Thoracic aorta (tissue), 2 donors: ENCODE data around the gene CDK5. TPM values are rescaled to one million over a fixed set of nuclear protein-coding genes. Genes with fewer than 3 reads are reported as not detected.
A peak's percentile ranks its signal among the peaks of the same experiment; 100 is the strongest.

ENCODE experiments used
- ATAC-seq: fragments of 150-250 bp; one replicate; pipeline ENCODE4 v1.8.0; 2017; ENCODE audit warnings: low read depth; ENCODE audit not compliant: insufficient number of reproducible peaks, low FRiP score
- DNase-seq: peaks from one replicate; pipeline ENCODE4 v3.0.0-alpha.2; 2020; ENCODE audit warnings: low spot score
- H3K27ac ChIP-seq, 2 donors: fragments of 200-600 bp; sonication (generic); 1 replicate in 1 of 2; 2 replicates in 1 of 2; pipeline ENCODE4 v1.5.1; 2016; ENCODE audit warnings: mild to moderate bottlenecking in 2 of 2, moderate library complexity in 2 of 2
- H3K27me3 ChIP-seq: fragments of 200-600 bp; sonication (generic); replicated peaks from 2 replicates; pipeline ENCODE4 v1.6.0; 2016; ENCODE audit warnings: mild to moderate bottlenecking; ENCODE audit not compliant: insufficient read depth
- H3K36me3 ChIP-seq: fragments of 200-600 bp; sonication (generic); one replicate; pipeline ENCODE4 v1.5.1; 2016
- H3K4me1 ChIP-seq, 2 donors: fragments of 200-600 bp; sonication (generic); 1 replicate in 1 of 2; 2 replicates in 1 of 2; pipeline versions ENCODE4 v1.5.1 to v1.6.0; 2016; ENCODE audit warnings: low read depth in 2 of 2, mild to moderate bottlenecking in 1 of 2; ENCODE audit not compliant: control insufficient read depth in 1 of 2
- H3K4me3 ChIP-seq: fragments of 200-600 bp; sonication (generic); 2 replicates; pipeline ENCODE4 v1.5.1; 2016; ENCODE audit warnings: mild to moderate bottlenecking
- H3K9me3 ChIP-seq: fragments of 200-600 bp; sonication (generic); 2 replicates; pipeline ENCODE4 v1.5.1; 2016
- CTCF ChIP-seq: fragments of 200-600 bp; sonication (generic); IDR thresholded peaks from one replicate; pipeline ENCODE4 v1.5.1; 2019; ENCODE audit warnings: antibody characterized with exemption
- total RNA-seq, 2 donors: library from RNA; depleted of rRNA; stranded (reverse); fragments of >200 nt; gene quantifications; one replicate each; pipeline versions ENCODE4 v1.1.0 to v1.2.3, GENCODE V29; 2016

Gene CDK5
- total RNA-seq, 2 donors from 2014 or later: 1.8 to 3.1 TPM

DNA sequence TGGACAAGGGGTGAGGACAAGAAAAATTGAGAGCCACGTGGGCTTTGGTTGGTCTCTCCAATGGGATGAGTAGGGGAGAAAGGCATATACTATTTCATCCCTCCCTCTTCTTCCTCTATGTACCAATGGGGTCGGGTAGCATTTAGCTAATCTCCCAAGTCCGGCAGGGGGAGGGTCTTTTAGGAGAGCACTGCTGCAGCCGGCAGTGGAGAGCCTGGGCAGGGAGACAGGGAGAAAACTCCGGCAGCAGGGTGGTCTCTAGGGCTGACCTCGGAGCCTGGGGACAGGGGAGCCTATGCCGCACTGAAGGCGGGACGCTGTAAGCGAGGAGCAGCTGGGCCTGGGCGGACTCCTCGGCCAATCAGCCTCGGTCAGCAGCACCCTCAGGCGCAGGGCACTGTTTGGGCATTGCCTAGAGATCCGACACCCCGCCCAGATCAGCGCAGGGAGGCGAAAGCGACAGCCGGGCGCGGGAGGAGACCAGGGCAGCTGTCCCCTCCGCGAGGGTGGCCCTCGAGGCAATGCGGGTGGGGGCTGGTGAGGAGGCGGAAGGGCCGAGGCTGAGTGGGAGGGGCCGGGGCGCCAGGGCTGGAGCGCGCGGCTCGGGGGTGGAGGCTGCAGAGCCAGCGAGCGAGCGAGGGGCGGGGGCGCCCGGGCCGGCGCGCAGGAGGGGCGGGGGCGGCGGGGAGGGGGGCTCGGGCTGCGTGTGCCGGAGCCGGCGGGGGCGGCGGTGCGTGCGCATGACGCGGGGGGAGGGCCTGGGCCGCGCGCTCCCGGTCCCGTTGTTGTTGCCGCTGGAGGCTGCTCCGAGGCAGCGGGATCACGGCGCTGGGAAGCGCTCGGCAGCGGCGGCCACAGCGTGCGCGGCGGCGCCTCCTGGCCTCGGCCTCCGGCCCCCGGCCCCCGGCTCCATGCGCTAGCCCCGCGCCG lies 28.3 kb upstream of the CDK5 start, which contains the start of gene AGAP3:
TSS of gene AGAP3 (plus strand) at position 785 of the 930 bp plus-strand sequence. CDS start 267 bp downstream, outside the sequence.
- TF ChIP-seq CTCF: no peak
- Histone ChIP-seq H3K4me3 (peak within 1 kb of the TSS; percentile 84), H3K4me1 (peaks cover 37 to 60% of the 10 kb centered on the region in 2 donors), H3K36me3 (no peaks in the 10 kb centered on the region), H3K27me3 (no peaks in the 10 kb centered on the region), H3K9me3 (no peaks in the 10 kb centered on the region), H3K27ac (peak within 1 kb of the TSS; percentile 72 to 87)
- peak; percentile 52 for DNase-seq
- peak; percentile 21 for ATAC-seq

DNA sequence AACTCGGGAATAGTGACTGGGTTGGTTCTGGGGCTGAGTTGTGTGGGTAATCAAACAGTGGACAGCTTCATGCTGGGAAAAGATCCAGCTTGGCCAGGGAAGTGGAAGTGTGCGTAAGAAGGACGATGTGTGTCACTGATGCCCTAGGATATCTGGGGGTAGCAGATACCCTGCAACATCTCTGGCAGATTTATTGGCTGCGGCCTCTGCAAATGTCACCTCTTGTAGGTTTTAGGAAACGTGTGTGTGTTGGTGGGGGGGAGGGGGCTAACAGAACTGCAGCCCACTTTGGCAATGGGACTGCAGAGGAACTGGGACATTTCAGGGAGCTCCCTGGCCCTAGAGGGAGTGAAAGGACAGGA lies 27.6 kb upstream of the CDK5 start:
- H3K36me3 ChIP-seq: no peaks in the 10 kb centered on the region
- no peak for DNase-seq
- no peak for TF ChIP-seq CTCF
- H3K9me3 ChIP-seq: no peaks in the 10 kb centered on the region
- H3K4me3 ChIP-seq: peak overlapping the region; percentile 76
- H3K27me3 ChIP-seq: no peaks in the 10 kb centered on the region
- peak overlapping the region; percentile 53 to 87 for H3K27ac ChIP-seq
- ATAC-seq: no peak
- peaks cover 37 to 62% of the 10 kb centered on the region in 2 donors for H3K4me1 ChIP-seq

DNA sequence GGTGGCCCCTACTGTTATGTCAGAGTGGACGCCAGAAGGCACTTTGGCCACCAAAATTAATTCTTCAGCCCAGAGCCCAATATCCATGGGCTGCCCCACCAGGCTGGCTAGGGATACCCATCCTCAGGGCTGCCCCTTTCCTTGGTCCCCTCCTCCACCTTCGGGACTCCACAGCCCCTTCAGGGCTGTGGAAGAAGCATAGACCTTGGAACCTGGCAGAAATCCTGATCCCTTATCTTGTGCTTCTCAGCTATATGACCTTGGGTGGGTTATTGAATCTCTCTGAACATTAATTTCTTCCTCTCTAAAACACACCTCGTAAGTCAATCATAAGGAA lies 26.1 kb upstream of the CDK5 start:
- H3K4me1 ChIP-seq: peaks cover 40 to 63% of the 10 kb centered on the region in 2 donors
- H3K27me3 ChIP-seq: no peaks in the 10 kb centered on the region
- no peak for DNase-seq
- no peaks in the 10 kb centered on the region for H3K9me3 ChIP-seq
- no peaks in the 10 kb centered on the region for H3K36me3 ChIP-seq
- no peak for TF ChIP-seq CTCF
- ATAC-seq: no peak
- H3K4me3 ChIP-seq: peak overlapping the region; percentile 98
- H3K27ac ChIP-seq: peak overlapping the region in 1 of 2 donors; percentile 99

DNA sequence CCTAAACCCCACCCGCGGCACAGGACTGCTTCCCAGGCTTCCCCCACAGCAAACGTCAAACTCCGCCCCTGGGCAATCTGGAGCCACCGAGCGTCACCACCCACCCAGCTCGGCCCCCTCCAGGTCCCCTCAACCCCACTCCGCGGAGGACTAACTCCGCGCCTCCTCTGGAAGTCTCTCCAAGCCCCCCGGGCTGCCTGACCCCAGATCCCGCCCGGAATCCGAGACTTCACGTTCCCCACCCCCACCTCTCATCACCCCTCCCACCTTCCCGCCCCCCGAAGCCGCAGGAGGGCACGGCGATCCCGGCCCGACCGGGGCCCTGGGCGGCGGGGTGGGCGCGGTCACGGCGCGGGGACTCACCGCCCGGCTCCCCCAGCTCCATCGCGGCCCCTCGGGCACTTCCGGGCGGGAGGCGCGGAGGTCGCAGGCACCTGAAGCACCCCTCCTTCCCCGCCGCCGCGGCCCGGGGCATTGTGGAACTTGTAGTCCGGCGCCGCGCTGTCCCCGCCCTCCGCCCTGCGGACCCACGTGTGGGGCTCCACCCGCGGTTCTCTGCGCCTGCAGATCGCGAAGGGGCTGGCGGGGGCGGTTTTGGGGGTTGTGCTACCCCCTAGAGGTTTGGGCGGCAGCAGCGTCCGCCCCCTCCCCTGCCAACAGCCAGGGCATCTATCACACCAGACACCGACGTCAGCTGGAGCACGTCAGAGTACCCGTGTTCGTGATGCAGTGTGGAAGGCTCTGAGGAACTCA lies 25.6 kb upstream of the CDK5 start, which contains the start of gene TMUB1:
TSS of gene TMUB1 (minus strand) at position 423 of the 753 bp plus-strand sequence. CDS start 930 bp downstream, outside the sequence.
- Histone ChIP-seq H3K4me1 (peaks cover 37 to 63% of the 10 kb centered on the region in 2 donors), H3K27ac (peak within 1 kb of the TSS; percentile 96 to 99), H3K4me3 (peak within 1 kb of the TSS; percentile 98), H3K9me3 (no peaks in the 10 kb centered on the region), H3K36me3 (no peaks in the 10 kb centered on the region), H3K27me3 (no peaks in the 10 kb centered on the region)
- ATAC-seq (no peak), DNase-seq (no peak)
- no peak for TF ChIP-seq CTCF
